K562 (cell line): ENCODE results near the gene DYNLT3. TPM values are rescaled to one million over a fixed set of nuclear protein-coding genes. Genes with fewer than 3 reads are reported as not detected.

ENCODE experiments used
- ATAC-seq: fragments of 200-7000 bp; cut with Tn5 transposase; 3 replicates; pipeline ENCODE4 v1.9.1; 2020; ENCODE audit warnings: moderate library complexity
- BruUV-seq: library from RNA; stranded (reverse); fragments of 400-500 nt; replicated peaks from 2 replicates; lab custom pipeline; 2021; lab: Mats Ljungman, UMichigan
- CTCF ChIA-PET: fragments of 300-600 bp; formaldehyde crosslinking; extraction: SDS; loops from one replicate; lab custom pipeline; 2021; ENCODE audit warnings: low intra/inter-chr PET ratio; lab: Yijun Ruan, JAX
- POLR2A ChIA-PET: fragments of 300-600, 350-650 bp; sonication (Branson Sonifier 250); formaldehyde crosslinking; extraction: SDS; loops from one replicate; lab custom pipeline; 2021; ENCODE audit warnings: antibody characterized with exemption, inconsistent platforms; lab: Yijun Ruan, JAX
- DNase-seq, 4 experiments: peaks; one replicate each; pipeline versions ENCODE4 v3.0.0 to v3.0.0-alpha.2; 2011 to 2018; ENCODE audit warnings: low spot score in 3 of 4, mixed read lengths in 3 of 4; ENCODE audit errors: extremely low read depth in 1 of 4
- FAIRE-seq: peaks from 2 replicates; lab custom pipeline; 2011; peaks lifted over from hg19 to GRCh38; lab: Jason Lieb, UNC
- H2AFZ ChIP-seq: 2 replicates; pipeline ENCODE4 v1.6.0; 2011; ENCODE audit warnings: low read depth, low read length, control low read depth, inconsistent platforms
- H3K27ac ChIP-seq: fragments of 200-600 bp; 3 replicates; pipeline ENCODE4 v1.8.0; 2011; ENCODE audit warnings: low read depth, mild to moderate bottlenecking, control low read depth, inconsistent platforms, low read length, moderate library complexity, mixed read lengths; ENCODE audit errors: extremely low read depth
- H3K27me3 ChIP-seq, 2 experiments: fragments of 300-600 bp in 1 of 2; 2 replicates in 1 of 2; 3 replicates in 1 of 2; pipeline versions ENCODE4 v1.6.0 to v1.8.0; 2011; ENCODE audit warnings: inconsistent platforms in 2 of 2, low read length in 2 of 2, mild to moderate bottlenecking in 1 of 2, mixed read lengths in 1 of 2, moderate library complexity in 1 of 2; ENCODE audit not compliant: control insufficient read depth in 2 of 2, insufficient read depth in 2 of 2
- H3K36me3 ChIP-seq: fragments of 300-600 bp; 3 replicates; pipeline ENCODE4 v1.8.0; 2011; ENCODE audit warnings: mild to moderate bottlenecking, low read length, inconsistent platforms; ENCODE audit not compliant: control insufficient read depth, insufficient read depth
- H3K4me1 ChIP-seq, 2 experiments: fragments of 200-600 bp in 1 of 2; replicated peaks in 1 of 2; 2 replicates in 1 of 2; 3 replicates in 1 of 2; pipeline versions ENCODE4 v1.5.1 to v1.8.0; 2011; ENCODE audit warnings: inconsistent platforms in 2 of 2, low read length in 2 of 2, mild to moderate bottlenecking in 1 of 2, mixed read lengths in 1 of 2, moderate library complexity in 1 of 2; ENCODE audit not compliant: control insufficient read depth in 2 of 2, insufficient read depth in 2 of 2
- H3K4me2 ChIP-seq: 2 replicates; pipeline ENCODE4 v1.6.1; 2011; ENCODE audit warnings: low read length, control low read depth, inconsistent platforms, mixed read lengths; ENCODE audit not compliant: insufficient read depth
- H3K4me3 ChIP-seq: fragments of 200-600 bp; sonication (generic), shearing (Covaris generic); 2 replicates; pipeline ENCODE4 v1.5.1; 2016; ENCODE audit warnings: control low read depth, inconsistent platforms
- H3K79me2 ChIP-seq: fragments of 200-600 bp; 3 replicates; pipeline ENCODE4 v1.8.0; 2011; ENCODE audit warnings: low read length, inconsistent platforms; ENCODE audit not compliant: control insufficient read depth, insufficient read depth
- H3K9ac ChIP-seq, 2 experiments: 2 replicates each; pipeline versions ENCODE4 v1.6.0 to v1.6.1; 2011; ENCODE audit warnings: low read depth in 2 of 2, low read length in 2 of 2, control low read depth in 1 of 2, inconsistent platforms in 1 of 2, mild to moderate bottlenecking in 1 of 2, mixed read lengths in 1 of 2; ENCODE audit not compliant: insufficient read depth in 1 of 2
- H3K9me1 ChIP-seq: one replicate; pipeline ENCODE4 v1.6.0; 2011; ENCODE audit warnings: inconsistent platforms, mild to moderate bottlenecking, low read length, moderate library complexity; ENCODE audit not compliant: control insufficient read depth, insufficient read depth
- H3K9me3 ChIP-seq: replicated peaks from 2 replicates; pipeline ENCODE4 v1.5.1; 2011; ENCODE audit warnings: low read depth, low read length, inconsistent platforms; ENCODE audit not compliant: control insufficient read depth, insufficient read depth
- H4K20me1 ChIP-seq: replicated peaks from 2 replicates; pipeline ENCODE4 v1.6.1; 2011; ENCODE audit warnings: low read length, inconsistent platforms, mixed read lengths; ENCODE audit not compliant: control insufficient read depth, insufficient read depth
- ADNP ChIP-seq: fragments of 200-800 bp; sonication (Bioruptor generic); IDR thresholded peaks from 2 replicates; pipeline ENCODE4 v1.6.1; 2016; ENCODE audit warnings: missing genetic modification characterization, missing compliant biosample characterization
- ARNT ChIP-seq, 2 experiments: fragments of 450-650 bp; IDR thresholded peaks; 2 replicates each; pipeline ENCODE4 v1.6.1; 2016; ENCODE audit warnings: mild to moderate bottlenecking in 1 of 2
- DDX20 ChIP-seq: fragments of 450-650 bp; IDR thresholded peaks from 2 replicates; pipeline ENCODE4 v1.6.1; 2016; ENCODE audit warnings: missing genetic modification characterization, low read depth, mild to moderate bottlenecking, missing compliant biosample characterization, moderate library complexity
- HNRNPH1 ChIP-seq: fragments of 200-400 bp; formaldehyde crosslinking; optimal IDR thresholded peaks from 2 replicates; pipeline ENCODE3; 2017; ENCODE audit warnings: low read depth, mild to moderate bottlenecking, low read length, moderate library complexity
- NFIX ChIP-seq: fragments of 250-450 bp; sonication (Bioruptor Pico); IDR thresholded peaks from 2 replicates; pipeline ENCODE4 v1.4.0; 2020; ENCODE audit warnings: low read depth, mild to moderate bottlenecking, moderate library complexity
- RFX5 ChIP-seq: IDR thresholded peaks from 2 replicates; pipeline ENCODE4 v1.6.1; 2011; ENCODE audit warnings: low read depth, mild to moderate bottlenecking, improper control_type of control experiment, low read length
- SP2 ChIP-seq: IDR thresholded peaks from 2 replicates; pipeline ENCODE4 v1.6.1; 2011; ENCODE audit warnings: mild to moderate bottlenecking, low read depth, low read length, moderate library complexity; ENCODE audit not compliant: poor library complexity, severe bottlenecking; ENCODE audit errors: extremely low read depth
- ZZZ3 ChIP-seq: fragments of 450-650 bp; IDR thresholded peaks from 2 replicates; pipeline ENCODE4 v1.6.1; 2016; ENCODE audit warnings: antibody characterized with exemption, mild to moderate bottlenecking, moderate library complexity
- WGBS: fragments of 100-300 bp; shearing (Covaris generic); methylation state at CpG from one replicate; pipeline ENCODE4 v1.1.6; 2016; ENCODE audit warnings: low coverage, mixed read lengths; ENCODE audit not compliant: insufficient coverage; ENCODE audit errors: missing lambda C conversion rate; 5-methylcytosine and 5-hydroxymethylcytosine counted together
- in situ Hi-C: fragments of 300-500 bp; cut with MboI; formaldehyde crosslinking; loops from 4 replicates; pipeline ENCODE4 v1.15.0; 2018; ENCODE audit warnings: inconsistent platforms, mixed read lengths
- intact Hi-C: fragments of 100-400 bp; cut with micrococcal nuclease; formaldehyde crosslinking; loops from 2 replicates; pipeline ENCODE4 v1.14.2; 2022
- polyA plus RNA-seq, 8 experiments: library from polyadenylated mRNA; depleted of rRNA in 4 of 8; stranded (reverse) in 5 of 8; unstranded in 3 of 8; fragments of >200 nt; fragmentation: Nextera tagmentation in 2 of 8; fragmentation: Illumina TruSeq in 1 of 8; extraction: Ambion mirVana in 2 of 8; extraction: Trizol in 1 of 8; gene quantifications; 2 replicates each; pipeline versions ENCODE4 v1.2.1 to v1.2.3, GENCODE V29; 2011 to 2014; ENCODE audit warnings: inconsistent platforms in 1 of 8, missing spikeins in 1 of 8
- total RNA-seq, 7 experiments: library from RNA; depleted of rRNA in 6 of 7; stranded (reverse); fragments of >200 nt in 6 of 7; fragmentation: Illumina TruSeq in 2 of 7; extraction: Trizol in 2 of 7; gene quantifications; 2 replicates each; pipeline versions ENCODE4 v1.2.1 to v1.2.3, GENCODE V29; 2011 to 2021; ENCODE audit warnings: low replicate concordance in 1 of 7
- TF ChIP-seq, protein P1 (sequence below), 3 experiments: fragments of 200-800 bp in 1 of 3; sonication (Bioruptor generic) in 1 of 3; sonication (generic) in 1 of 3; formaldehyde crosslinking in 1 of 3; IDR thresholded peaks; 2 replicates each; pipeline versions ENCODE4 v1.6.1 to v1.8.0; 2016 to 2022; ENCODE audit warnings: mild to moderate bottlenecking in 2 of 3, missing compliant biosample characterization in 2 of 3, missing genetic modification characterization in 2 of 3, missing genetic modification reagents in 1 of 3
- TF ChIP-seq, protein P2 (sequence below): fragments of 200-600 bp; sonication (generic); IDR thresholded peaks from one replicate; pipeline ENCODE4 v1.6.1; 2012; ENCODE audit warnings: mild to moderate bottlenecking, low read depth, low read length, inconsistent platforms

The DYNLT3 gene
- total and polyA plus RNA-seq, 9 of the 15 experiments (the other 6 are each of a cell fraction or from before 2014, with no cell fraction given): 4.5 to 17.5 (median 8.3) TPM

DNA sequence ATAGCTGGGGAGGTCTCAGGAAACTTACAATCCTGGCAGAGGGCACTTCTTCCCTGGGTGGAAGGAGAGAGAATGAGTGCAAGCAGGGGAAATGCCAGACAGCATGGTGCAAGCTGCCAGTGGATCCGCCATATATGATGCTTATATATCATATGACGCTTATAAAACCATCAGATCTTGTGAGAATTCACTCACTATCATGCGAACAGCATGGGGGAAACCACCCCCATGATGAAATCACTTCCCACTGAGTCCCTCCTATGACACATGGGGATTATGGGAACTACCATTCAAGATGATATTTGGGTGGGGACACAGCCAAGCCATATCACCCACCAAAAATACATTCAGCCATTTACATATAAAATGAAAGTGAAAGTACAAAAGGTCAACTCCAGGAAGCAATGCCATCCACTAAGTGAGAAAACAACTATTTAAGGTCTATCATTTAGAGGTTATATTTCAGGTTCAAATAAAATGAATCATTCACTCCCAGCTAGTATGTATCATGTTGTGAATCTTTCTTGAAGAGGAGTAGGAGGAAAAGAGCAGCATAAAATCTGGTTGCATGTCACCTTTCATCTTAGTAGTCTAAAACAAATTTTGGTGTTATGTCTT, 20.3 kb upstream of the DYNLT3 start:
- WGBS: 6% methylated on average over 3 of the region's 3 CpGs
- CTCF ChIA-PET: no interaction called here
- no peaks in the 10 kb centered on the region for H4K20me1 ChIP-seq
- H3K9ac ChIP-seq: no peak overlapping the region
- ATAC-seq (no peak), DNase-seq (no peak), FAIRE-seq (no peak)
- no peaks in the 10 kb centered on the region; a peak in 1 of 5 replicates for H3K4me1 ChIP-seq
- no peaks in the 10 kb centered on the region for H3K36me3 ChIP-seq
- BruUV-seq: no TSS peak
- intact Hi-C loops: no loop called here
- H3K27ac ChIP-seq: no peak overlapping the region
- no peak overlapping the region for H3K4me2 ChIP-seq
- POLR2A ChIA-PET: no interaction called here
- H3K4me3 ChIP-seq: no peak overlapping the region
- H3K79me2 ChIP-seq: no peaks in the 10 kb centered on the region
- in situ Hi-C loops: no loop called here
- H2AFZ ChIP-seq: no peak overlapping the region
- H3K9me3 ChIP-seq: no peaks in the 10 kb centered on the region
- H3K27me3 ChIP-seq: no peaks in the 10 kb centered on the region
- H3K9me1 ChIP-seq: no peaks in the 10 kb centered on the region
- TF ChIP-seq ADNP (tag) (no peak), HNRNPH1 (no peak), ZZZ3 (no peak), ARNT (IDR thresholded peaks at IDR 0.05) (no peak), SP2 (no peak), DDX20 (tag) (no peak), RFX5 (no peak), NFIX (CRISPR knock-in tag) (no peak)
- TF ChIP-seq, protein P1, sequence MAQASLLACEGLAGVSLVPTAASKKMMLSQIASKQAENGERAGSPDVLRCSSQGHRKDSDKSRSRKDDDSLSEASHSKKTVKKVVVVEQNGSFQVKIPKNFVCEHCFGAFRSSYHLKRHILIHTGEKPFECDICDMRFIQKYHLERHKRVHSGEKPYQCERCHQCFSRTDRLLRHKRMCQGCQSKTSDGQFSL (CRISPR knock-in tag; IDR thresholded peaks at IDR 0.05): no peak
- TF ChIP-seq, protein P1 (tag; IDR thresholded peaks at IDR 0.05): no peak
- TF ChIP-seq, protein P2, sequence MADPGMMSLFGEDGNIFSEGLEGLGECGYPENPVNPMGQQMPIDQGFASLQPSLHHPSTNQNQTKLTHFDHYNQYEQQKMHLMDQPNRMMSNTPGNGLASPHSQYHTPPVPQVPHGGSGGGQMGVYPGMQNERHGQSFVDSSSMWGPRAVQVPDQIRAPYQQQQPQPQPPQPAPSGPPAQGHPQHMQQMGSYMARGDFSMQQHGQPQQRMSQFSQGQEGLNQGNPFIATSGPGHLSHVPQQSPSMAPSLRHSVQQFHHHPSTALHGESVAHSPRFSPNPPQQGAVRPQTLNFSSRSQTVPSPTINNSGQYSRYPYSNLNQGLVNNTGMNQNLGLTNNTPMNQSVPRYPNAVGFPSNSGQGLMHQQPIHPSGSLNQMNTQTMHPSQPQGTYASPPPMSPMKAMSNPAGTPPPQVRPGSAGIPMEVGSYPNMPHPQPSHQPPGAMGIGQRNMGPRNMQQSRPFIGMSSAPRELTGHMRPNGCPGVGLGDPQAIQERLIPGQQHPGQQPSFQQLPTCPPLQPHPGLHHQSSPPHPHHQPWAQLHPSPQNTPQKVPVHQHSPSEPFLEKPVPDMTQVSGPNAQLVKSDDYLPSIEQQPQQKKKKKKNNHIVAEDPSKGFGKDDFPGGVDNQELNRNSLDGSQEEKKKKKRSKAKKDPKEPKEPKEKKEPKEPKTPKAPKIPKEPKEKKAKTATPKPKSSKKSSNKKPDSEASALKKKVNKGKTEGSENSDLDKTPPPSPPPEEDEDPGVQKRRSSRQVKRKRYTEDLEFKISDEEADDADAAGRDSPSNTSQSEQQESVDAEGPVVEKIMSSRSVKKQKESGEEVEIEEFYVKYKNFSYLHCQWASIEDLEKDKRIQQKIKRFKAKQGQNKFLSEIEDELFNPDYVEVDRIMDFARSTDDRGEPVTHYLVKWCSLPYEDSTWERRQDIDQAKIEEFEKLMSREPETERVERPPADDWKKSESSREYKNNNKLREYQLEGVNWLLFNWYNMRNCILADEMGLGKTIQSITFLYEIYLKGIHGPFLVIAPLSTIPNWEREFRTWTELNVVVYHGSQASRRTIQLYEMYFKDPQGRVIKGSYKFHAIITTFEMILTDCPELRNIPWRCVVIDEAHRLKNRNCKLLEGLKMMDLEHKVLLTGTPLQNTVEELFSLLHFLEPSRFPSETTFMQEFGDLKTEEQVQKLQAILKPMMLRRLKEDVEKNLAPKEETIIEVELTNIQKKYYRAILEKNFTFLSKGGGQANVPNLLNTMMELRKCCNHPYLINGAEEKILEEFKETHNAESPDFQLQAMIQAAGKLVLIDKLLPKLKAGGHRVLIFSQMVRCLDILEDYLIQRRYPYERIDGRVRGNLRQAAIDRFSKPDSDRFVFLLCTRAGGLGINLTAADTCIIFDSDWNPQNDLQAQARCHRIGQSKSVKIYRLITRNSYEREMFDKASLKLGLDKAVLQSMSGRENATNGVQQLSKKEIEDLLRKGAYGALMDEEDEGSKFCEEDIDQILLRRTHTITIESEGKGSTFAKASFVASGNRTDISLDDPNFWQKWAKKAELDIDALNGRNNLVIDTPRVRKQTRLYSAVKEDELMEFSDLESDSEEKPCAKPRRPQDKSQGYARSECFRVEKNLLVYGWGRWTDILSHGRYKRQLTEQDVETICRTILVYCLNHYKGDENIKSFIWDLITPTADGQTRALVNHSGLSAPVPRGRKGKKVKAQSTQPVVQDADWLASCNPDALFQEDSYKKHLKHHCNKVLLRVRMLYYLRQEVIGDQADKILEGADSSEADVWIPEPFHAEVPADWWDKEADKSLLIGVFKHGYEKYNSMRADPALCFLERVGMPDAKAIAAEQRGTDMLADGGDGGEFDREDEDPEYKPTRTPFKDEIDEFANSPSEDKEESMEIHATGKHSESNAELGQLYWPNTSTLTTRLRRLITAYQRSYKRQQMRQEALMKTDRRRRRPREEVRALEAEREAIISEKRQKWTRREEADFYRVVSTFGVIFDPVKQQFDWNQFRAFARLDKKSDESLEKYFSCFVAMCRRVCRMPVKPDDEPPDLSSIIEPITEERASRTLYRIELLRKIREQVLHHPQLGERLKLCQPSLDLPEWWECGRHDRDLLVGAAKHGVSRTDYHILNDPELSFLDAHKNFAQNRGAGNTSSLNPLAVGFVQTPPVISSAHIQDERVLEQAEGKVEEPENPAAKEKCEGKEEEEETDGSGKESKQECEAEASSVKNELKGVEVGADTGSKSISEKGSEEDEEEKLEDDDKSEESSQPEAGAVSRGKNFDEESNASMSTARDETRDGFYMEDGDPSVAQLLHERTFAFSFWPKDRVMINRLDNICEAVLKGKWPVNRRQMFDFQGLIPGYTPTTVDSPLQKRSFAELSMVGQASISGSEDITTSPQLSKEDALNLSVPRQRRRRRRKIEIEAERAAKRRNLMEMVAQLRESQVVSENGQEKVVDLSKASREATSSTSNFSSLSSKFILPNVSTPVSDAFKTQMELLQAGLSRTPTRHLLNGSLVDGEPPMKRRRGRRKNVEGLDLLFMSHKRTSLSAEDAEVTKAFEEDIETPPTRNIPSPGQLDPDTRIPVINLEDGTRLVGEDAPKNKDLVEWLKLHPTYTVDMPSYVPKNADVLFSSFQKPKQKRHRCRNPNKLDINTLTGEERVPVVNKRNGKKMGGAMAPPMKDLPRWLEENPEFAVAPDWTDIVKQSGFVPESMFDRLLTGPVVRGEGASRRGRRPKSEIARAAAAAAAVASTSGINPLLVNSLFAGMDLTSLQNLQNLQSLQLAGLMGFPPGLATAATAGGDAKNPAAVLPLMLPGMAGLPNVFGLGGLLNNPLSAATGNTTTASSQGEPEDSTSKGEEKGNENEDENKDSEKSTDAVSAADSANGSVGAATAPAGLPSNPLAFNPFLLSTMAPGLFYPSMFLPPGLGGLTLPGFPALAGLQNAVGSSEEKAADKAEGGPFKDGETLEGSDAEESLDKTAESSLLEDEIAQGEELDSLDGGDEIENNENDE: no peak
